Stimulated activated CD8-positive, alpha-beta memory T cell treated with anti-CD3 and anti-CD28 coated beads, Interleukin-15, amount 100 ng/mL, for 4 hours (primary cell): ENCODE data around the gene SEC22C.
"Not testable (repeated sequence)": the region's sequence is repeated elsewhere in the genome, so short reads cannot be mapped to it uniquely, and the experiment has no call there.

Source experiments
- DNase-seq, 2 donors: peaks; one replicate each; pipeline ENCODE4 v3.0.0-alpha.2; 2020; ENCODE audit warnings: low read depth in 2 of 2

Gene SEC22C, protein sequence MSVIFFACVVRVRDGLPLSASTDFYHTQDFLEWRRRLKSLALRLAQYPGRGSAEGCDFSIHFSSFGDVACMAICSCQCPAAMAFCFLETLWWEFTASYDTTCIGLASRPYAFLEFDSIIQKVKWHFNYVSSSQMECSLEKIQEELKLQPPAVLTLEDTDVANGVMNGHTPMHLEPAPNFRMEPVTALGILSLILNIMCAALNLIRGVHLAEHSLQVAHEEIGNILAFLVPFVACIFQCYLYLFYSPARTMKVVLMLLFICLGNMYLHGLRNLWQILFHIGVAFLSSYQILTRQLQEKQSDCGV

DNA sequence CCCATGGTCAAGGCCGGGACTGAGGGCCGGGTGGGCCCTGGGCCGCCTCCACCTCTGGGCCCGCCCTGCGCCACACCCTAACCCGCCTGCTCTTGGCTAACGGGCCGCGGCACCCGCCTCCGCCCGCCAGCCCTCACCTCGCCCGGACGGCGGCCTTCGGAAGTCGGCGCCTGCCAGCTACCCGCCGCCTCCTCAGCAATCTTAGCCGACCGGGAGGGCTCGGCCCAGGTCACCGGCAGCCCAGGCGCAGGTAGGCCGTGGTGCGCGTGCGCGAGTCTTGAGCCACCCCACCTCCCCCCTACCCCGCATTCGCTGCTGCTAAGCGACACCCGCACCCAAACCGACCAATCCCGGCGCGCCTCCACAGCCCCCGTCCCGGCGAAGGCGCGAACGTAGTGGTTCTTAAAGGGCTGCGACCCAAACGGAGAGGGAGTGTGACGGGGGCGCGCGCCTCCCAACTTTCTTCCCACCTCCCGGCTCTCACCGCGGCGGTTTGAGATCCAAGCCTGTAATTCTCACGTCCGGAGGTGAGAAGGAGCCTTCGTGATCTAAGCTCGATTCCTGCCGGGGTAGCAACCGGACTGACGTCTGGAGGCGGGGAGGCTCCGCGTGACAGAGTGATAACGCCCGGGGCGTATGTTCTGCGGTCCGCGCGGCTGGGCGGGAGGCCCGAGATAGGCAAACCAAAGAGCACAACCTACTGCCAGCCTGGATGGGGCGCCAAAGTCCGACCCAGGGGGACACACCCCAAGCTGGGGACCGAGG, at the start of gene SEC22C:
TSS of gene SEC22C (minus strand) at position 259 of the 765 bp plus-strand sequence. CDS start 12,921 bp downstream, outside the sequence.
- peak; percentile 91 to 92 for DNase-seq

DNA sequence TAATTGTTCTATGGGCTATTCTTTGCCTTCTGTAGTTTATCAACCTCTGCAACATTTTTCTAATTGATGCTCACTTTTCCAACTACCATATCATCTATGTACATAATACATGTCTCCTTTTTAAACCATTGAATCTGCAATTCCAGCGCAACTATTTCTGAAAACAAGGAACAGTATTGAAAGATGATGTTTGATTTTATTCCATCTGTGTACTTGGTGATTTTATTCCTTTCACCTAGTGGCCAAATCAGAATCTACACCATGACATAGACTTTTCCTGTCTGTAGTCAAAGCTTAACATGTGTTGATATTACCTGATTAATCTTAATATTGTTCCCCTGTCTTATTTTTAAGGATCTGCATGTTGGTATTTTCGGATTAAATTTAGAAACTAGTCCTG, 31.7 kb upstream of the SEC22C start:
- DNase-seq, result no peak

DNA sequence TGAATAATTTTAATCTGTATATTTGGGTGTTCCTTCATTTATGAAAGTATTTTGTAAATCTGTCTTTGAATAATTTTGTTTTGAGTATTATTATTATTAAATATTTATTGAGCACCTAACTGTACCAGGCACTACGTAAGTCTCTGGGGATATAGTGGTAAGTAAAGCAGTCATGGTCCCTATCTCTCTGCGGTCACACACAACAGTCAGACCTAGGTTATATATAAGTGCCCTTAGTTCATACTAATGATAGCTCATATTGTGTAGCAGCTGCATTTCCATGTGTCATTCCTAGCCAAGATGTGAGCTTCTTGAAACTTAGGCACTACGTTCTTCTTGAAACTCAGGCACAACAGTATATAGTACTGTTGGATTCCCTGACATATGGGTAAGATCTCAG, 31.2 kb upstream of the SEC22C start:
- no peak for DNase-seq

DNA sequence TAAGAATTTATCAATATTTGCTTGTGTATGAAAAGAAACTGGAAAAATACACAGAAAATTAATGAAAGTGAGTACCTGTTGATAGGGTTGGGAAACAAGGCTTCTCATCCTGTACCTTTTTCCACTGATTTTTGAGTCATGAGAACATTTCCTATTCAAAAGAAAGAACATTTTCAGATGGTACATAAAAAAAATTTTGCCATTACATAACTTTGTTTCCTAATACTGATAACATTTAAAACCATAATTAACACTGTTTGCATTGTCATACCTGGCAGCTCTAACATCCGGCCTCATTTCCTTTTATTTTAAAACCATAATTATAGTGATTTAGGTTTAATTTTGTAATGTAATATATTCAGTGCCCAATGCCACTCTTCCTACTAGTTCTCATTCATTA, 30.4 kb upstream of the SEC22C start:
- no peak for DNase-seq

DNA sequence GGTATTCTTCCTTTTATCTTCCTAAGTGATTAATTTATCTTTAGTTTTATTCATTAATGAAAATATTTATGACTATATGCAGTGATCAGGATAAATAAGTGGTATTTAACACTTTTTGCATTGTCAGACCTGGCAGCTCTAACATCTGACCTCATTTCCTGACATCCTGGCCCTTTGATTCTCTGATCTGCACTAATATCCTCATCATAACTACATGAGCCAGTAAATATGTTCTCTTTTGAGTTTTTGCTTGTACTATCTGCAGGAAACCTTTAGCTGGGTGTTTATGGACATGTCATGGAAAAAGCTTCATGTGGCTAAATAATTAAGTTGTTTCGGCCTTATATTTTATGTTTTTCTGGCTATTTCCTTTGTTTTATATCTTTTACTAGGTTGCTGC, 29.2 kb upstream of the SEC22C start:
- DNase-seq, result no peak

DNA sequence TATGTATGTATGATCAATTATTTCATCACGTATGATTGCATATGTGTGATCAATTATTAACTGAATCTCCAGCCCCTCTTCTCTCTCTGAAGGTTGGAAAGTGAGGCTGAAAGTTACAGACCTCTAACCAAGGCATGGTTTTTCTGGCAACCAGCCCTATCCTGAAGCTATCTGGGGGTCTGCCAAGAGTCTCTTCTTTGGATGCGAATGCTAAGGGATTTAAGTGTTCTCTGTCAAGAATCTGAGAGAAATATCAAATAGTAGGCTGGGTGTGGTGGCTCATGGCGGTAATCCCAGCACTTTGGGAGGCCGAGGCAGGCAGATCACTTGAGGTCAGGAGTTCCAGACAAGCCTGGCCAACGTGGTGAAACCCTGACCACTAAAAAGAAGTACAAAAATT, 26.8 kb upstream of the SEC22C start:
- no peak for DNase-seq

- DNase-seq, result no peak
Measured at GRCh38 chr3:42605546-42606173, 23.9 kb upstream of the SEC22C start.

DNA sequence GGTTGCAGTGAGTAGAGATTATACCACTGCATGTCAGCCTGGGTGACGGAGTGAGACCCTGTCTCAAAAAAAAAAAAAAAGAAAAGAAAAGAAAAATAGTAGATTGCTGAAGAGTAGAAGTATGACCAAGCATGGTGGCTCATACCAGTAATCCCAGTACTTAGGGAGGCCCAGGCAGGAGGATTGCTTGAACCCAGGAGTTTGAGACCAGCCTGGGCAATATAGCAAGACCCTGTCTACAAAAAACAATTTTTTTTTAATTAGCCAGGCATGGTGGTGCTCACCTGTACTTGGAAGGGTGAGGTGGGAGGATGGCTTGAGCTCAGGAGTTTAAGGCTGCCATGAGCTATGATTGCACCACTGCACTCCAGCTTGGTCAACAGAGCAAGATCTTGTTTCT, 21.2 kb upstream of the SEC22C start:
- no peak for DNase-seq

- no peak for DNase-seq
Measured at GRCh38 chr3:42601896-42602581, 20.3 kb upstream of the SEC22C start.

- DNase-seq, result peak; percentile 27 to 33
Measured at GRCh38 chr3:42600958-42601675, 19.4 kb upstream of the SEC22C start.

GRCh38 chr3:42600111-42600957, 18.6 kb upstream of the SEC22C start, which contains the start of gene NKTR:
Gene NKTR, plus strand, starts transcription at chr3:42600686. Its CDS starts 321 bp downstream, at chr3:42601007.
- DNase-seq, result peak; percentile 99

- not testable (repeated sequence) for DNase-seq
Measured at GRCh38 chr3:42597098-42597497, 15.3 kb upstream of the SEC22C start.

DNA sequence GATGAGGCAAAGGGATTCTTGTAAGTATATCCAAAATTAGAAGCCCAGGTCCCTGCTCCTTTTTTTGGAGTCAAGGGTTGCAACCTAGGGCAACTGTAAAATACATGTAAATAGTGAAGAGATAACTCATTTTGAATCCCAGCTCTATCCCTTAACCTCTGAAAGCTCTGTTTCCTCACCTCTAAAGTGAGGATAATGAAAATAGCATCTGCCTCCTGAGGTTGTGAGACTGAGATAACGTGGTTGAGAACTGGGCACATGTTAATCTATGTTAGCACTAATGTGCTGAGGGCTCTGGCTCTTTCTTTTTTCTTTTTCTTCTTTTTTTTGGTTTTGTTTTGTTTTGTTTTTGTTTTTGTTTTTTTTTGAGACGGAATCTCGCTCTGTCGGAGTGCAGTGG, 13.9 kb upstream of the SEC22C start:
- DNase-seq, result no peak

GRCh38 chr3:42593635-42594034, 11.9 kb upstream of the SEC22C start:
- DNase-seq, result no peak

DNA sequence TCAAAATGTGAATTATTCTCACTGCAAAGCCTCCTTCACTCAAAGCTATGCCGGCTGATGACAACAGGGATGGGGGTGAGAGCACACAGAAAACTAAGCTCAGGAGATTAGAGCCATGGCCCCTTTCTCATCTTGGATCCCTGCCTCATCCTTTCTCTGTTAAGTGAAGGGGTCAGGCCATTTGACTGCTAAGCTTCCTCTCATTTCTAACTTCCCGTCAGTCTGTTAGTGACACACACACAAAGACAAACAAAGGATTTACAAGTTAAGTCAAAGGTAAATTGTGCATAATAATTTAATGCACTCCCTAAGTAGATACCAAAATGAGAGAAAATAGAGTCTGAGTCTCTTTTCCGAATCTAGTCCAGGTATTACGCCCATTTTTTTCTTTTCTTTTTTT, 10.0 kb upstream of the SEC22C start:
- DNase-seq, result no peak

- DNase-seq, result no peak
Measured at GRCh38 chr3:42590989-42591756, 9.4 kb upstream of the SEC22C start.

DNA sequence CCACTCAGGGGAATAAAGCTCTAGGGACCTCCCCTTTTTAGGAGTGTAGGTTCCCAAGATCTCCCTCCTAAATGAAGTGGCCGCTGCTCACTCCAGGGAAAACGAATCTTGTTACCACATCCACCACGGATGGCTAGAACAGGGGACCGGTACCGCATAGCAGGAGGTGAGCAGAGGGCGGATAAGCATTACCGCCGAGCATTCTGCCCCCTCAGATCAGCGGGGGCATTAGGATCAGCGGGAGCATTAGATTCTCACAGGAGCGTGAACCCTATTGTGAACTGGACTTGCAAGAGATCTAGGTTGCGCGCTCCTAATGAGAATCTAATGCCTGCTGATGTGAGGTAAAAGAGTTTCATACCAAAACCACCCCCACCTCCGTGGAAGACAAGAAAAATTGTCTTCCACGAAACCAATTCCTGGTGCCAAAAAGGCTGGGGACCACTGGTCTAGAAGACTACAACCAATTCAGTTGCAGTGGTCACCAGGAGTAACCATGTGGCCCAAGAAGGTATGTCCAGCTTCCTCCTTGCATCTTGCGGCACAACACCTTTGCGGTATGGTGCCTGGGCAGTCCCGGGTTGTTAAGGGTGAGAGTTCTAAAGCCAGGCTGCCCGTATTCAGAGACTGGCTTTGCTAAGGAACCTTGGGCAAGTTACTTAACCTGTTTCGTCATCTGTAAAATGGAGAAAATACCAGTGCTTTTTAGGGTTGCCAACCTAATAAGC, 7.8 kb upstream of the SEC22C start:
- DNase-seq, result no peak

- no peak for DNase-seq
Measured at GRCh38 chr3:42588625-42589024, 6.9 kb upstream of the SEC22C start.

- DNase-seq, result no peak
Measured at GRCh38 chr3:42582474-42583070, 805 bp upstream of the SEC22C start.
